Spleen (tissue), 11 donors: Measurements from ENCODE around the gene TNN. TPM values are rescaled to one million over a fixed set of nuclear protein-coding genes. Genes with fewer than 3 reads are reported as not detected.

Source experiments
- DNase-seq: peaks from one replicate; pipeline ENCODE4 v3.0.0-alpha.2; 2020
- H3K27ac ChIP-seq, 8 donors: fragments of 200-600 bp; sonication (generic) in 7 of 8; 1 replicate in 4 of 8; 2 replicates in 4 of 8; pipeline versions ENCODE4 v1.5.0 to v1.8.0; 2016 to 2021; ENCODE audit warnings: inconsistent platforms in 4 of 8, mild to moderate bottlenecking in 4 of 8, moderate library complexity in 1 of 8
- H3K27me3 ChIP-seq, 7 donors: fragments of 200-600 bp; sonication (generic) in 6 of 7; replicated peaks in 1 of 7; 1 replicate in 4 of 7; 2 replicates in 3 of 7; pipeline versions ENCODE4 v1.5.0 to v1.8.0; 2016 to 2021; ENCODE audit warnings: inconsistent platforms in 3 of 7, mild to moderate bottlenecking in 1 of 7
- H3K36me3 ChIP-seq, 6 donors: fragments of 200-600 bp; sonication (generic) in 5 of 6; 1 replicate in 4 of 6; 2 replicates in 2 of 6; pipeline versions ENCODE4 v1.5.0 to v1.8.0; 2016 to 2021; ENCODE audit warnings: inconsistent platforms in 2 of 6
- H3K4me1 ChIP-seq, 6 donors: fragments of 200-600 bp; sonication (generic) in 5 of 6; 1 replicate in 3 of 6; 2 replicates in 3 of 6; pipeline versions ENCODE4 v1.5.0 to v1.8.0; 2016 to 2021; ENCODE audit warnings: inconsistent platforms in 3 of 6
- H3K4me3 ChIP-seq, 8 donors: fragments of 200-600 bp; sonication (generic) in 7 of 8; 1 replicate in 4 of 8; 2 replicates in 4 of 8; pipeline versions ENCODE4 v1.5.0 to v1.8.0; 2016 to 2021; ENCODE audit warnings: inconsistent platforms in 4 of 8, mild to moderate bottlenecking in 4 of 8, moderate library complexity in 2 of 8
- H3K9me3 ChIP-seq, 8 donors: fragments of 200-600 bp; sonication (generic) in 7 of 8; 1 replicate in 4 of 8; 2 replicates in 4 of 8; pipeline versions ENCODE4 v1.5.0 to v1.8.0; 2016 to 2021; ENCODE audit warnings: inconsistent platforms in 4 of 8
- POLR2A ChIP-seq, 3 donors: fragments of 450-650 bp; IDR thresholded peaks; one replicate each; pipeline ENCODE4 v1.5.1; 2017; ENCODE audit warnings: antibody characterized with exemption in 3 of 3, mild to moderate bottlenecking in 1 of 3
- POLR2AphosphoS5 ChIP-seq, 3 donors: sonication (generic); formaldehyde crosslinking; IDR thresholded peaks; one replicate each; pipeline ENCODE4 v1.5.1; 2017; ENCODE audit warnings: antibody characterized with exemption in 3 of 3
- WGBS, 5 donors: extraction: QIAGEN DNeasy Blood & Tissue Kit in 3 of 5; methylation state at CpG; one replicate each; pipeline versions ENCODE4 v1.1.5 to v1.1.7; 2013 to 2018; 5-methylcytosine and 5-hydroxymethylcytosine counted together
- intact Hi-C: fragments of 100-400 bp; cut with DNase I; formaldehyde crosslinking; loops from one replicate; pipeline ENCODE4 v1.15.0; 2023; ENCODE audit warnings: low total_unique reads
- polyA plus RNA-seq, 3 donors: library from polyadenylated mRNA; stranded (reverse); fragments of 200-250 nt; gene quantifications; one replicate each; pipeline ENCODE4 v1.2.1, GENCODE V29; 2013
- total RNA-seq, 7 donors: library from RNA; depleted of rRNA in 3 of 7; stranded (reverse); fragments of >200 nt in 3 of 7; fragmentation: NEBNext Ultra II Directional in 4 of 7; extraction: Animal tissue kit (Norgen Biotek cat#: 25700) in 4 of 7; gene quantifications; one replicate each; pipeline versions ENCODE4 v1.1.0 to v1.2.1, GENCODE V29; 2016 to 2021
- TF ChIP-seq, protein P1 (sequence below), 11 experiments: fragments of 200-600 bp in 7 of 11; fragments of 450-650 bp in 4 of 11; sonication (generic) in 4 of 11; IDR thresholded peaks in 8 of 11; conservative IDR thresholded peaks in 3 of 11; 1 replicate in 7 of 11; 2 replicates in 4 of 11; pipeline versions ENCODE4 v1.4.0 to v1.8.0; 2016 to 2021; ENCODE audit warnings: antibody characterized with exemption in 11 of 11, inconsistent platforms in 4 of 11, mild to moderate bottlenecking in 1 of 11
- donor health status: healthy with polysubstance abuse.
- donor health status: DM: no; HTN: no; CAD: no; lungs with moderate emphysema.
- donor health status: DM: no; HTN: no; CAD: no.
- donor health status: Bipolar disorder and iron deficiency.
- donor health status: healthy.
- donor health status: DM: no; HTN: no; CAD: no.
- donor health status: DM: yes; HTN: yes; CAD: no.

Gene TNN
- total and polyA plus RNA-seq, 10 donors = 0.03 to 1.3 (median 0.37) TPM

- H3K9me3 ChIP-seq = no peaks in the 10 kb centered on the region
- no peak for TF ChIP-seq POLR2A (IDR thresholded peaks at IDR 0.05)
- TF ChIP-seq, protein P1, sequence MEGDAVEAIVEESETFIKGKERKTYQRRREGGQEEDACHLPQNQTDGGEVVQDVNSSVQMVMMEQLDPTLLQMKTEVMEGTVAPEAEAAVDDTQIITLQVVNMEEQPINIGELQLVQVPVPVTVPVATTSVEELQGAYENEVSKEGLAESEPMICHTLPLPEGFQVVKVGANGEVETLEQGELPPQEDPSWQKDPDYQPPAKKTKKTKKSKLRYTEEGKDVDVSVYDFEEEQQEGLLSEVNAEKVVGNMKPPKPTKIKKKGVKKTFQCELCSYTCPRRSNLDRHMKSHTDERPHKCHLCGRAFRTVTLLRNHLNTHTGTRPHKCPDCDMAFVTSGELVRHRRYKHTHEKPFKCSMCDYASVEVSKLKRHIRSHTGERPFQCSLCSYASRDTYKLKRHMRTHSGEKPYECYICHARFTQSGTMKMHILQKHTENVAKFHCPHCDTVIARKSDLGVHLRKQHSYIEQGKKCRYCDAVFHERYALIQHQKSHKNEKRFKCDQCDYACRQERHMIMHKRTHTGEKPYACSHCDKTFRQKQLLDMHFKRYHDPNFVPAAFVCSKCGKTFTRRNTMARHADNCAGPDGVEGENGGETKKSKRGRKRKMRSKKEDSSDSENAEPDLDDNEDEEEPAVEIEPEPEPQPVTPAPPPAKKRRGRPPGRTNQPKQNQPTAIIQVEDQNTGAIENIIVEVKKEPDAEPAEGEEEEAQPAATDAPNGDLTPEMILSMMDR (IDR thresholded peaks at IDR 0.05 in 8 of 11, conservative IDR thresholded peaks at IDR 0.05 in 3 of 11) = no peak
- no peak for TF ChIP-seq POLR2AphosphoS5 (IDR thresholded peaks at IDR 0.05)
- no peak overlapping the region for H3K4me3 ChIP-seq
- no peak for DNase-seq
- H3K36me3 ChIP-seq = no peaks in the 10 kb centered on the region
- no peak overlapping the region for H3K27ac ChIP-seq
- intact Hi-C loops = no loop called here
- peaks cover 0 to 9% (median 0%) of the 10 kb centered on the region in 7 donors for H3K27me3 ChIP-seq
- 64 to 87% (median 69%) methylated on average over 1 of the region's 1 CpG for WGBS, 5 donors
- peaks cover 0 to 10% (median 0%) of the 10 kb centered on the region in 6 donors for H3K4me1 ChIP-seq
Measured at GRCh38 chr1:175134500-175134899, 66.9 kb downstream of the TNN start.

GRCh38 chr1:175136246-175136645, 68.6 kb downstream of the TNN start:
- DNase-seq = no peak
- Histone ChIP-seq H3K27ac (no peak overlapping the region), H3K9me3 (no peaks in the 10 kb centered on the region), H3K4me3 (no peak overlapping the region), H3K27me3 (peaks cover 0 to 9% (median 0%) of the 10 kb centered on the region in 7 donors), H3K36me3 (no peaks in the 10 kb centered on the region), H3K4me1 (peaks cover 0 to 4% (median 0%) of the 10 kb centered on the region in 6 donors)
- intact Hi-C loops = no loop called here
- TF ChIP-seq POLR2AphosphoS5 (IDR thresholded peaks at IDR 0.05) (no peak), POLR2A (IDR thresholded peaks at IDR 0.05) (no peak)
- TF ChIP-seq, protein P1 (IDR thresholded peaks at IDR 0.05 in 8 of 11, conservative IDR thresholded peaks at IDR 0.05 in 3 of 11) = no peak
- WGBS, 5 donors = 72 to 89% (median 85%) methylated on average over 3 of the region's 3 CpGs

- Histone ChIP-seq H3K27ac (no peak overlapping the region), H3K36me3 (no peaks in the 10 kb centered on the region), H3K4me1 (peaks cover 0 to 12% (median 0%) of the 10 kb centered on the region in 6 donors), H3K4me3 (no peak overlapping the region), H3K27me3 (peaks cover 0 to 9% (median 0%) of the 10 kb centered on the region in 7 donors), H3K9me3 (no peaks in the 10 kb centered on the region)
- no peak for DNase-seq
- 78 to 89% (median 82%) methylated on average over 1 of the region's 1 CpG for WGBS, 5 donors
- intact Hi-C loops = no loop called here
- TF ChIP-seq POLR2A (IDR thresholded peaks at IDR 0.05) (no peak), POLR2AphosphoS5 (IDR thresholded peaks at IDR 0.05) (no peak)
- TF ChIP-seq, protein P1 (IDR thresholded peaks at IDR 0.05 in 8 of 11, conservative IDR thresholded peaks at IDR 0.05 in 3 of 11) = no peak
Measured at GRCh38 chr1:175137369-175137768, 69.7 kb downstream of the TNN start.

DNA sequence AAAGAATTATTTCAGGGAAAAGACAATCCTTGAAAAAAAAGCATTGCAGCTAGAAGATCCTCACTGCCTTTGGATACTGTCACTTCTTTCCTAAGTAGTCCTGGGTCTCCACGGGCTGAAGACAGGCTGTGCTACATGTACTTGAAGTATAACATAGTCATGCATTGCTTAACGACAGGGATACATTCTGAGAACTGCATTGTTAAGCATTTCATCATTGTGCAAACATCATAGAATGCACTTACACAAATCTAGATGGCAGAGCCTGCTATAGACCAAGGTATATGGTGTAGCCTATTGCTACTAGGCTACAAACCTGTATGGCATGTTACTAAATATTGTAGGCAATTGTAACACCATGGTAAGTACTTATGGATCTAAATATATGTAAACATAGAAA, 70.9 kb downstream of the TNN start:
- Histone ChIP-seq H3K27me3 (peaks cover 0 to 9% (median 0%) of the 10 kb centered on the region in 7 donors), H3K4me3 (no peak overlapping the region), H3K9me3 (no peaks in the 10 kb centered on the region), H3K4me1 (peaks cover 0 to 12% (median 0%) of the 10 kb centered on the region in 6 donors), H3K36me3 (no peaks in the 10 kb centered on the region), H3K27ac (no peak overlapping the region)
- intact Hi-C loops = no loop called here
- TF ChIP-seq POLR2A (IDR thresholded peaks at IDR 0.05) = no peak
- TF ChIP-seq, protein P1 (IDR thresholded peaks at IDR 0.05 in 8 of 11, conservative IDR thresholded peaks at IDR 0.05 in 3 of 11) = no peak
- no peak for TF ChIP-seq POLR2AphosphoS5 (IDR thresholded peaks at IDR 0.05)
- WGBS, 5 donors = 51 to 70% (median 63%) methylated on average over 2 of the region's 2 CpGs
- no peak for DNase-seq
